ENCODE results near the gene MARK3.

Gene MARK3

GRCh38 chr14:103517174-103517566 is 132.0 kb downstream of the MARK3 start:
- TF ChIP-seq, protein P1, sequence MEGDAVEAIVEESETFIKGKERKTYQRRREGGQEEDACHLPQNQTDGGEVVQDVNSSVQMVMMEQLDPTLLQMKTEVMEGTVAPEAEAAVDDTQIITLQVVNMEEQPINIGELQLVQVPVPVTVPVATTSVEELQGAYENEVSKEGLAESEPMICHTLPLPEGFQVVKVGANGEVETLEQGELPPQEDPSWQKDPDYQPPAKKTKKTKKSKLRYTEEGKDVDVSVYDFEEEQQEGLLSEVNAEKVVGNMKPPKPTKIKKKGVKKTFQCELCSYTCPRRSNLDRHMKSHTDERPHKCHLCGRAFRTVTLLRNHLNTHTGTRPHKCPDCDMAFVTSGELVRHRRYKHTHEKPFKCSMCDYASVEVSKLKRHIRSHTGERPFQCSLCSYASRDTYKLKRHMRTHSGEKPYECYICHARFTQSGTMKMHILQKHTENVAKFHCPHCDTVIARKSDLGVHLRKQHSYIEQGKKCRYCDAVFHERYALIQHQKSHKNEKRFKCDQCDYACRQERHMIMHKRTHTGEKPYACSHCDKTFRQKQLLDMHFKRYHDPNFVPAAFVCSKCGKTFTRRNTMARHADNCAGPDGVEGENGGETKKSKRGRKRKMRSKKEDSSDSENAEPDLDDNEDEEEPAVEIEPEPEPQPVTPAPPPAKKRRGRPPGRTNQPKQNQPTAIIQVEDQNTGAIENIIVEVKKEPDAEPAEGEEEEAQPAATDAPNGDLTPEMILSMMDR (IDR thresholded peaks at IDR 0.05; ENCODE audit: insufficient read depth, low read depth, low read length, missing control alignments), result no peak
- H3K4me3 ChIP-seq (ENCODE audit: low read length), result no peak overlapping the region
- no peak for DNase-seq (ENCODE audit: low read depth)

DNA sequence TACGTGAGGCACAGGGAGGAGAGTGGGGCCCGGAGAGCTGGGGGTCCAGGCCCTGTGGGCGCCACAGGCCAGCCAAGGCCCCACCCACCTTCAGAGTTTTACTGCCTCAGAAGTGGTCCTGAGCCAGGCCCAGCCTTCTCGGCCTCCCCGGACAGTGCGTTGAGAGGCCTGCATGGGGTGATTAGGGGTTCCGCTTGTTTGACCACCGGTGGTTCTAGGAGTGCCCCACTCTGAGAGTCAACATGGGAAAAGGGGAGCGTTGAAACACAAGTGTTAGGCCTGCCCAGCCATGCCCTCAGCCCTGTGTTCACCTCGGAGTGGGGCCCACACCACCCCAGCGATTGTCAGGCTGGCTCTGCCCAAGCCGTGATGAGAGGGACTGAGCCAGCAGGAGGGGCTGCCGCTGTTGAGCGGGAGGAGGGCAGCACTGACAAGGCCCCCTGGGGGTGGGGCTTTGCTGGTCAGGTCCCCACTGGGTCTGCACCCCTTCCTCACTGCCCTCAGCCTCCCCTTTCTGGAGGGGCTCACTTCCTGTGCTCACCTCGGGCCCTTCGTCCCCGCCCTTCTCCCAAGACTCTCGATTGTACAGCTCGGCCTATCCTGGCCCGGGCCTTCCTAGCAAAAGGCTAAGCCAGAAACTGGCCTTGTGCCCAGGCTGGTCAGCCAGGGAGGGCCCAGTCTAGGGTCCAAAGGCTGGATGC is 132.7 kb downstream of the MARK3 start:
- no peak for DNase-seq (ENCODE audit: low read depth)
- TF ChIP-seq, protein P1 (IDR thresholded peaks at IDR 0.05; ENCODE audit: insufficient read depth, low read depth, low read length, missing control alignments), result no peak
- no peak overlapping the region for H3K4me3 ChIP-seq (ENCODE audit: low read length)

- peak; percentile 60 for DNase-seq (ENCODE audit: low read depth)
- TF ChIP-seq, protein P1 (IDR thresholded peaks at IDR 0.05; ENCODE audit: insufficient read depth, low read depth, low read length, missing control alignments), result peak; percentile 91
- H3K4me3 ChIP-seq (ENCODE audit: low read length), result no peak overlapping the region
These were observed 133.3 kb downstream of the MARK3 start for GRCh38 chr14:103518422-103519042.

- DNase-seq (ENCODE audit: low read depth), result no peak
- no peak overlapping the region for H3K4me3 ChIP-seq (ENCODE audit: low read length)
- TF ChIP-seq, protein P1 (IDR thresholded peaks at IDR 0.05; ENCODE audit: insufficient read depth, low read depth, low read length, missing control alignments), result no peak
These were observed 134.0 kb downstream of the MARK3 start for GRCh38 chr14:103519043-103519836.

GRCh38 chr14:103519837-103520212 is 134.6 kb downstream of the MARK3 start:
- H3K4me3 ChIP-seq (ENCODE audit: low read length), result no peak overlapping the region
- TF ChIP-seq, protein P1 (IDR thresholded peaks at IDR 0.05; ENCODE audit: insufficient read depth, low read depth, low read length, missing control alignments), result no peak
- DNase-seq (ENCODE audit: low read depth), result no peak

DNA sequence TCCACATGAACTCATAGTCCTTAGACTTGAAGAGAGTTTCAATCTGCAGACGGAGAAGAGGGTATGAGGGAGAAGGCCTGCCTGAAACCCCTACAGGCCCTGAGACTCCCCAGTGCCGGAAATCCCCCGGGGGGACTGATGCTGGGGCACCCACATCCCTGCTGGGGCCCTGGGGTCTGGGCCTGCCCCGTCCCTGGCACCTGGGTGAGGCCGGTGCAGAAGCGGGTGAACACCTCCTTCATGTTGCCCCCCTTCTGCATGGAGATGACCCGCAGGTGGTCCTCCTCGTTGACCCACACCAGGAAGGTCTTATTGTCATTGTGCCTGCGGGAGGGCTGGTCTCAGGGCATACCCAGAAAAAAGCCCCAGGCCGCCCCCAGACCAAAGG is 135.0 kb downstream of the MARK3 start:
- no peak overlapping the region for H3K4me3 ChIP-seq (ENCODE audit: low read length)
- TF ChIP-seq, protein P1 (IDR thresholded peaks at IDR 0.05; ENCODE audit: insufficient read depth, low read depth, low read length, missing control alignments), result no peak
- no peak for DNase-seq (ENCODE audit: low read depth)

Data from epithelial cell of esophagus (primary cell).